ENCODE measurements around the gene DPP4.
A peak's percentile ranks its signal among the peaks of the same experiment; 100 is the strongest.

DPP4 gene

GRCh38 chr2:162009543-162009942 lies 64.5 kb downstream of the DPP4 start:
- Histone ChIP-seq H3K9ac (ENCODE audit: low read depth, low read length) (no peak overlapping the region), H3K27me3 (ENCODE audit: insufficient read depth, low read length, poor library complexity) (no peaks in the 10 kb centered on the region), H2AFZ (ENCODE audit: low read depth, low read length) (no peak overlapping the region), H3K4me3 (ENCODE audit: low read depth in 1 of 2, low read length in 2 of 2) (no peak overlapping the region), H3K4me2 (ENCODE audit: insufficient read depth, low read length) (no peak overlapping the region), H3K4me1 (ENCODE audit: insufficient read depth, low read length) (peaks cover 70% of the 10 kb centered on the region), H3K36me3 (ENCODE audit: insufficient read depth, low read length) (peaks cover 74% of the 10 kb centered on the region), H3K9me3 (ENCODE audit: insufficient read depth, low read length, severe bottlenecking) (no peaks in the 10 kb centered on the region), H3K27ac (ENCODE audit: low read length) (no peak overlapping the region), H4K20me1 (ENCODE audit: insufficient read depth, low read length) (no peaks in the 10 kb centered on the region), H3K79me2 (ENCODE audit: insufficient read depth, low read length) (0 out of 2 replicates have a peak, but pooled peaks cover 4% of the 10 kb centered on the region)
- TF ChIP-seq EZH2 (IDR thresholded peaks at IDR 0.05; ENCODE audit: borderline replicate concordance, low read depth, low read length, severe bottlenecking) (no peak), CTCF (IDR thresholded peaks at IDR 0.05; ENCODE audit: borderline replicate concordance, extremely low read depth, low read length, poor library complexity, severe bottlenecking) (no peak)
- ATAC-seq (ENCODE audit: insufficient read depth, low read depth) (no peak), DNase-seq (no peak)

- H3K79me2 ChIP-seq (ENCODE audit: insufficient read depth, low read length), result 0 out of 2 replicates have a peak, but pooled peaks cover 4% of the 10 kb centered on the region
- H3K4me2 ChIP-seq (ENCODE audit: insufficient read depth, low read length), result no peak overlapping the region
- peak overlapping the region; percentile 54 for H3K27ac ChIP-seq (ENCODE audit: low read length)
- no peak overlapping the region for H2AFZ ChIP-seq (ENCODE audit: low read depth, low read length)
- TF ChIP-seq EZH2 (IDR thresholded peaks at IDR 0.05; ENCODE audit: borderline replicate concordance, low read depth, low read length, severe bottlenecking) (no peak), CTCF (IDR thresholded peaks at IDR 0.05; ENCODE audit: borderline replicate concordance, extremely low read depth, low read length, poor library complexity, severe bottlenecking) (peak; percentile 62)
- DNase-seq (no peak), ATAC-seq (ENCODE audit: insufficient read depth, low read depth) (no peak)
- H3K27me3 ChIP-seq (ENCODE audit: insufficient read depth, low read length, poor library complexity), result no peaks in the 10 kb centered on the region
- peaks cover 68% of the 10 kb centered on the region for H3K4me1 ChIP-seq (ENCODE audit: insufficient read depth, low read length)
- peaks cover 82% of the 10 kb centered on the region for H3K36me3 ChIP-seq (ENCODE audit: insufficient read depth, low read length)
- no peaks in the 10 kb centered on the region for H4K20me1 ChIP-seq (ENCODE audit: insufficient read depth, low read length)
- no peaks in the 10 kb centered on the region for H3K9me3 ChIP-seq (ENCODE audit: insufficient read depth, low read length, severe bottlenecking)
- no peak overlapping the region for H3K4me3 ChIP-seq (ENCODE audit: low read depth in 1 of 2, low read length in 2 of 2)
- H3K9ac ChIP-seq (ENCODE audit: low read depth, low read length), result peak overlapping the region; percentile 18; the same call in 1 of the 2 replicates
Observed at GRCh38 chr2:162007447-162008040, 66.5 kb downstream of the DPP4 start.

GRCh38 chr2:162006337-162006736 lies 67.7 kb downstream of the DPP4 start:
- Histone ChIP-seq H3K4me3 (ENCODE audit: low read depth in 1 of 2, low read length in 2 of 2) (no peak overlapping the region), H3K4me2 (ENCODE audit: insufficient read depth, low read length) (no peak overlapping the region), H3K4me1 (ENCODE audit: insufficient read depth, low read length) (peaks cover 67% of the 10 kb centered on the region), H3K27me3 (ENCODE audit: insufficient read depth, low read length, poor library complexity) (no peaks in the 10 kb centered on the region), H3K36me3 (ENCODE audit: insufficient read depth, low read length) (peaks cover 91% of the 10 kb centered on the region), H3K79me2 (ENCODE audit: insufficient read depth, low read length) (0 out of 2 replicates have a peak, but pooled peaks cover 4% of the 10 kb centered on the region), H4K20me1 (ENCODE audit: insufficient read depth, low read length) (no peaks in the 10 kb centered on the region), H3K9ac (ENCODE audit: low read depth, low read length) (peak overlapping the region; percentile 18; the same call in 1 of the 2 replicates), H3K9me3 (ENCODE audit: insufficient read depth, low read length, severe bottlenecking) (no peaks in the 10 kb centered on the region), H3K27ac (ENCODE audit: low read length) (peak overlapping the region; percentile 56; the same call in 1 of the 2 replicates), H2AFZ (ENCODE audit: low read depth, low read length) (no peak overlapping the region)
- TF ChIP-seq CTCF (IDR thresholded peaks at IDR 0.05; ENCODE audit: borderline replicate concordance, extremely low read depth, low read length, poor library complexity, severe bottlenecking) (no peak), EZH2 (IDR thresholded peaks at IDR 0.05; ENCODE audit: borderline replicate concordance, low read depth, low read length, severe bottlenecking) (no peak)
- peak; percentile 66 for ATAC-seq (ENCODE audit: insufficient read depth, low read depth)
- DNase-seq, result no peak

Measured in DND-41 (cell line).